Measurements from ENCODE around the gene FAM9A. TPM values are rescaled to one million over a fixed set of nuclear protein-coding genes. Genes with fewer than 3 reads are reported as not detected.

FAM9A gene
- total and polyA plus RNA-seq, 5 donors from 2014 or later: not detected

DNA sequence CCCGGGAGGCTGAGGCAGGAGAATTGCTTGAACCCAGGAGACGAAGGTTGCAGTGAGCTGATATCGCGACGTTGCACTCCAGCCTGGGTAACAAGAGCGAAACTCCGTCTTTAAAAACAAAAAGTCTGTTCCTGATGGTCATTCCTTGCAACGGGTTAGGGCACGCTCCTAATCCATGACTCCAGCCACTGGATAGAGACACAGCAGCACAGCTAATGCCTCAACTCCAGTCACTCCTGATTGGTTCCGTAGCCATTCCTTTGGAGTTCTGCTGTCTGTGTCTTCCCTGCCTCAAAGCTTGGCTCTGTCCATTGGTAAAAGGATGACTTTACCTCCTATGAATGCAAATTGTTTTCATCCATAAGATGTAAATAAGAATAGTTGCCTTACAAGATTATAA lies 44.3 kb upstream of the FAM9A start:
- Histone ChIP-seq H3K36me3 (ENCODE audit: control insufficient read depth, insufficient read depth, low read length) (no peaks in the 10 kb centered on the region), H3K9me3 (ENCODE audit: control insufficient read depth in 2 of 2, low read length in 2 of 2) (no peaks in the 10 kb centered on the region), H3K4me1 (ENCODE audit: control insufficient read depth, insufficient read depth, low read length, poor library complexity, severe bottlenecking) (no peaks in the 10 kb centered on the region), H3K27ac (ENCODE audit: insufficient read depth, low read length, poor library complexity, severe bottlenecking) (no peak overlapping the region), H3K4me3 (ENCODE audit: low read depth, low read length) (no peak overlapping the region), H3K27me3 (ENCODE audit: control insufficient read depth, insufficient read depth, low read length) (no peaks in the 10 kb centered on the region)
- Mint-ChIP-seq H3K27ac (no peak overlapping the region), H3K4me1 (no peaks in the 10 kb centered on the region), H3K4me3 (no peak overlapping the region), H3K9me3 (peaks cover 0 to 4% (median 0%) of the 10 kb centered on the region in 7 donors), H3K36me3 (no peaks in the 10 kb centered on the region), H3K27me3 (peaks cover 17% of the 10 kb centered on the region)
- ATAC-seq (ENCODE audit: low read depth in 2 of 2) (no peak), DNase-seq (no peak)

DNA sequence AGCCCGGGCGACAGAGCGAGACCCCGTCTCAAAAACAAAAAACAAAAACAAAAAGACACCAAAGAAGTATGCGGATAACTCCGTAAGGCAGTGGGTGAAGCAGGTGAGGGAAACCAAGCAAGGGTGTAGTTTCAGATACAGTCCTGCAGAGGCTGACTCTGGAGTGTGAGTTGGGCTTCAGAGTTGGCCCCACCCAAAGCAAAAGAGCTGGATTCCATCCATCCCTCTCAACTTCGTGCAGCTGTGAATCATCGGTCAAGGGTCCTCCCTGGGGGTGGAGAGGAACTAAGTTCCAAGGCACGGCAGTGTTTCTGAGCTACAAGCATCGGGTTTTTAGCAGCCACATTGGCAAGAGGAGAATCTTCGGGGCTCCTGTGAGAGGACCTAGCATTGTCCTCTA lies 43.9 kb upstream of the FAM9A start:
- Mint-ChIP-seq H3K9me3 (peaks cover 0 to 3% (median 0%) of the 10 kb centered on the region in 7 donors), H3K36me3 (no peaks in the 10 kb centered on the region), H3K4me3 (no peak overlapping the region), H3K27me3 (peaks cover 16% of the 10 kb centered on the region), H3K4me1 (no peaks in the 10 kb centered on the region), H3K27ac (no peak overlapping the region)
- DNase-seq (no peak), ATAC-seq (ENCODE audit: low read depth in 2 of 2) (no peak)
- Histone ChIP-seq H3K27ac (ENCODE audit: insufficient read depth, low read length, poor library complexity, severe bottlenecking) (no peak overlapping the region), H3K4me3 (ENCODE audit: low read depth, low read length) (no peak overlapping the region), H3K36me3 (ENCODE audit: control insufficient read depth, insufficient read depth, low read length) (no peaks in the 10 kb centered on the region), H3K9me3 (ENCODE audit: control insufficient read depth in 2 of 2, low read length in 2 of 2) (no peaks in the 10 kb centered on the region), H3K27me3 (ENCODE audit: control insufficient read depth, insufficient read depth, low read length) (no peaks in the 10 kb centered on the region), H3K4me1 (ENCODE audit: control insufficient read depth, insufficient read depth, low read length, poor library complexity, severe bottlenecking) (no peaks in the 10 kb centered on the region)

- Histone ChIP-seq H3K27ac (ENCODE audit: insufficient read depth, low read length, poor library complexity, severe bottlenecking) (no peak overlapping the region), H3K36me3 (ENCODE audit: control insufficient read depth, insufficient read depth, low read length) (no peaks in the 10 kb centered on the region), H3K9me3 (ENCODE audit: control insufficient read depth in 2 of 2, low read length in 2 of 2) (no peaks in the 10 kb centered on the region), H3K4me3 (ENCODE audit: low read depth, low read length) (no peak overlapping the region), H3K27me3 (ENCODE audit: control insufficient read depth, insufficient read depth, low read length) (no peaks in the 10 kb centered on the region), H3K4me1 (ENCODE audit: control insufficient read depth, insufficient read depth, low read length, poor library complexity, severe bottlenecking) (no peaks in the 10 kb centered on the region)
- Mint-ChIP-seq H3K36me3 (no peaks in the 10 kb centered on the region), H3K27ac (no peak overlapping the region), H3K4me3 (no peak overlapping the region), H3K9me3 (peaks cover 0 to 2% (median 0%) of the 10 kb centered on the region in 7 donors), H3K4me1 (no peaks in the 10 kb centered on the region), H3K27me3 (peaks cover 10% of the 10 kb centered on the region)
- ATAC-seq (ENCODE audit: low read depth in 2 of 2): no peak
- DNase-seq: no peak
Measured at GRCh38 chrX:8844157-8844556, 43.0 kb upstream of the FAM9A start.

DNA sequence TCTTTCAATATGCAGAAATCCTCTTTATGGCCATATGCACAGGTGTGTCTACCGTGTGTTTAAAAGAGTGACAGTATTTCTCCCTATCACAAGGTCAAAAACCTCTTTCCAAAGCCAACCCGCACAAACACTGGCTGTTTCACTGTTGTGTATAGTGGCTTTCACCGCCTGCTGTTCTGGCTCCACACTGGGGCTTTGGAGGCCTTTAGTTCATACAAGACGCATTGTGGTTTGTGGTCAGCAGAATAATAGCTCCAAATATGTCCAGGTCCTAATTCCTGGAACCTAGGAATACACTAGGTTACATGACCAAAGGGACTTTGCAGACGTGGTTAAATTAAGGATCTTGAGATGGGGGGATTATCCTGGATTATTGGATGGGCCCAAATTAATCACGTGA lies 40.7 kb upstream of the FAM9A start:
- H3K4me3 Mint-ChIP-seq: no peak overlapping the region

GRCh38 chrX:8834392-8834791 lies 33.2 kb upstream of the FAM9A start:
- no peaks in the 10 kb centered on the region for H3K9me3 ChIP-seq (ENCODE audit: control insufficient read depth in 2 of 2, low read length in 2 of 2)
- H3K27ac ChIP-seq (ENCODE audit: insufficient read depth, low read length, poor library complexity, severe bottlenecking): no peak overlapping the region
- no peak overlapping the region for H3K27ac Mint-ChIP-seq
- no peaks in the 10 kb centered on the region for H3K27me3 Mint-ChIP-seq
- no peaks in the 10 kb centered on the region for H3K4me1 Mint-ChIP-seq
- no peak overlapping the region for H3K4me3 Mint-ChIP-seq
- H3K27me3 ChIP-seq (ENCODE audit: control insufficient read depth, insufficient read depth, low read length): peaks cover under 1% of the 10 kb centered on the region
- H3K4me1 ChIP-seq (ENCODE audit: control insufficient read depth, insufficient read depth, low read length, poor library complexity, severe bottlenecking): no peaks in the 10 kb centered on the region
- no peak overlapping the region for H3K4me3 ChIP-seq (ENCODE audit: low read depth, low read length)
- ATAC-seq (ENCODE audit: low read depth in 2 of 2): no peak
- H3K36me3 ChIP-seq (ENCODE audit: control insufficient read depth, insufficient read depth, low read length): no peaks in the 10 kb centered on the region
- no peaks in the 10 kb centered on the region for H3K36me3 Mint-ChIP-seq
- H3K9me3 Mint-ChIP-seq: peaks cover 0 to 2% (median 0%) of the 10 kb centered on the region in 7 donors
- no peak for DNase-seq

More for the DNA sequence above, 40.7 kb upstream of the FAM9A start:
- Mint-ChIP-seq H3K27me3 (peaks cover 6% of the 10 kb centered on the region), H3K9me3 (no peaks in the 10 kb centered on the region), H3K36me3 (no peaks in the 10 kb centered on the region), H3K27ac (no peak overlapping the region), H3K4me1 (no peaks in the 10 kb centered on the region)
- Histone ChIP-seq H3K27me3 (ENCODE audit: control insufficient read depth, insufficient read depth, low read length) (no peaks in the 10 kb centered on the region), H3K9me3 (ENCODE audit: control insufficient read depth in 2 of 2, low read length in 2 of 2) (no peaks in the 10 kb centered on the region), H3K36me3 (ENCODE audit: control insufficient read depth, insufficient read depth, low read length) (no peaks in the 10 kb centered on the region), H3K27ac (ENCODE audit: insufficient read depth, low read length, poor library complexity, severe bottlenecking) (no peak overlapping the region), H3K4me3 (ENCODE audit: low read depth, low read length) (no peak overlapping the region), H3K4me1 (ENCODE audit: control insufficient read depth, insufficient read depth, low read length, poor library complexity, severe bottlenecking) (no peaks in the 10 kb centered on the region)
- DNase-seq: no peak
- ATAC-seq (ENCODE audit: low read depth in 2 of 2): no peak

GRCh38 chrX:8832582-8833378 lies 31.6 kb upstream of the FAM9A start:
- no peaks in the 10 kb centered on the region for H3K27me3 Mint-ChIP-seq
- Histone ChIP-seq H3K4me3 (ENCODE audit: low read depth, low read length) (no peak overlapping the region), H3K27ac (ENCODE audit: insufficient read depth, low read length, poor library complexity, severe bottlenecking) (no peak overlapping the region), H3K27me3 (ENCODE audit: control insufficient read depth, insufficient read depth, low read length) (peaks cover 4% of the 10 kb centered on the region), H3K9me3 (ENCODE audit: control insufficient read depth in 2 of 2, low read length in 2 of 2) (no peaks in the 10 kb centered on the region), H3K4me1 (ENCODE audit: control insufficient read depth, insufficient read depth, low read length, poor library complexity, severe bottlenecking) (no peaks in the 10 kb centered on the region), H3K36me3 (ENCODE audit: control insufficient read depth, insufficient read depth, low read length) (no peaks in the 10 kb centered on the region)
- no peaks in the 10 kb centered on the region for H3K36me3 Mint-ChIP-seq
- ATAC-seq (ENCODE audit: low read depth in 2 of 2) (no peak), DNase-seq (no peak)
- no peak overlapping the region for H3K4me3 Mint-ChIP-seq
- H3K27ac Mint-ChIP-seq: no peak overlapping the region
- H3K9me3 Mint-ChIP-seq: peaks cover 0 to 2% (median 0%) of the 10 kb centered on the region in 7 donors
- H3K4me1 Mint-ChIP-seq: no peaks in the 10 kb centered on the region

DNA sequence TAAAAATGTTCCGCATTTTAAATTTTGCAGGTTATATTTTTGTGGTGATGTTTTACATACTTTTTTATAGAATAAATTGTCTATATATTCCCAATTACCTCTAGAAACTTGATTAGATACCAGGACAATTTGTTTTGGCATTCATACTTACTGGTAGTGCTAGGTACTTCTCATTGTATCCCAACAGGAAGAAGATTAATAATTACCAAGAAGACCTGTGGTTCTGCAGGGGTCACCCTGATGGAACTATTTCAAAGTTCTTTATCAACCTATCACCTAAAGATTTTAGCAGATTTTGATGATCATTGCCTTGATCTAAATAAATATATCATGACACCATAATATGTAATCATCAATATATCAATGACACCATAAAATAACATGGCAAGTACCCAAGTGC lies 22.5 kb upstream of the FAM9A start:
- no peaks in the 10 kb centered on the region for H3K36me3 ChIP-seq (ENCODE audit: control insufficient read depth, insufficient read depth, low read length)
- H3K9me3 Mint-ChIP-seq: no peaks in the 10 kb centered on the region
- ATAC-seq (ENCODE audit: low read depth in 2 of 2) (no peak), DNase-seq (no peak)
- peak overlapping the region in 1 of 4 donors; percentile 32 for H3K4me3 Mint-ChIP-seq
- no peak overlapping the region for H3K27ac ChIP-seq (ENCODE audit: insufficient read depth, low read length, poor library complexity, severe bottlenecking)
- no peak overlapping the region for H3K27ac Mint-ChIP-seq
- H3K36me3 Mint-ChIP-seq: no peaks in the 10 kb centered on the region
- no peak overlapping the region for H3K4me3 ChIP-seq (ENCODE audit: low read depth, low read length)
- H3K9me3 ChIP-seq (ENCODE audit: control insufficient read depth in 2 of 2, low read length in 2 of 2): no peaks in the 10 kb centered on the region
- H3K4me1 ChIP-seq (ENCODE audit: control insufficient read depth, insufficient read depth, low read length, poor library complexity, severe bottlenecking): no peaks in the 10 kb centered on the region
- H3K27me3 Mint-ChIP-seq: no peaks in the 10 kb centered on the region
- no peaks in the 10 kb centered on the region for H3K4me1 Mint-ChIP-seq
- H3K27me3 ChIP-seq (ENCODE audit: control insufficient read depth, insufficient read depth, low read length): peaks cover 3% of the 10 kb centered on the region

- Histone ChIP-seq H3K4me3 (ENCODE audit: low read depth, low read length) (no peak overlapping the region), H3K27me3 (ENCODE audit: control insufficient read depth, insufficient read depth, low read length) (peaks cover 3% of the 10 kb centered on the region), H3K4me1 (ENCODE audit: control insufficient read depth, insufficient read depth, low read length, poor library complexity, severe bottlenecking) (no peaks in the 10 kb centered on the region), H3K27ac (ENCODE audit: insufficient read depth, low read length, poor library complexity, severe bottlenecking) (no peak overlapping the region), H3K36me3 (ENCODE audit: control insufficient read depth, insufficient read depth, low read length) (no peaks in the 10 kb centered on the region), H3K9me3 (ENCODE audit: control insufficient read depth in 2 of 2, low read length in 2 of 2) (no peaks in the 10 kb centered on the region)
- Mint-ChIP-seq H3K4me1 (no peaks in the 10 kb centered on the region), H3K36me3 (no peaks in the 10 kb centered on the region), H3K9me3 (no peaks in the 10 kb centered on the region), H3K27ac (peak overlapping the region in 1 of 3 donors; percentile 31), H3K4me3 (no peak overlapping the region), H3K27me3 (no peaks in the 10 kb centered on the region)
- no peak for DNase-seq
- ATAC-seq (ENCODE audit: low read depth in 2 of 2): no peak
Measured at GRCh38 chrX:8822002-8822401, 20.8 kb upstream of the FAM9A start.
